GM12873 (cell line): ENCODE measurements around the gene NT5C.

Source experiments
- CTCF ChIP-seq: IDR thresholded peaks from 2 replicates; pipeline ENCODE4 v1.5.1; 2012; ENCODE audit warnings: low read depth, mild to moderate bottlenecking, moderate library complexity, low read length, control low read depth; ENCODE audit not compliant: insufficient read depth; ENCODE audit errors: missing control alignments

NT5C gene

DNA sequence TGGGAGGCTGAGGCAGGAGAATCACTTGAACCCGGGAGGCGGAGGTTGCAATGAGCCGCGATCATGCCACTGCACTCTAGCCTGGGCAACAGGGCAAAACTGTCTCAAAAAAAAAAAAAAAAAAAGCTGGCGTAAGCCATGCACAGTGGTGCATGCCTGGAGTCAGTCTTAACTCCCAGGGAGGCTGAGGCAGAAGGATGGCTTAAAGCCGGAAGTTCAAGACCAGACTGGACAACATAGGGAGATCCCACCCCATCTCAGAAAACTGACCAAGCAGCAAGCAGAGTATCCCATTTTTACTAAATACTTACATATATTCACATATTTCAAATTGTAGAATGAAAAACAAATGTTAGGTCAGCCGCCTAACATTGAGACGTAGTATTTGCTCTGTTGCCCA, 4.6 kb downstream of the NT5C start:
- no peak for TF ChIP-seq CTCF

DNA sequence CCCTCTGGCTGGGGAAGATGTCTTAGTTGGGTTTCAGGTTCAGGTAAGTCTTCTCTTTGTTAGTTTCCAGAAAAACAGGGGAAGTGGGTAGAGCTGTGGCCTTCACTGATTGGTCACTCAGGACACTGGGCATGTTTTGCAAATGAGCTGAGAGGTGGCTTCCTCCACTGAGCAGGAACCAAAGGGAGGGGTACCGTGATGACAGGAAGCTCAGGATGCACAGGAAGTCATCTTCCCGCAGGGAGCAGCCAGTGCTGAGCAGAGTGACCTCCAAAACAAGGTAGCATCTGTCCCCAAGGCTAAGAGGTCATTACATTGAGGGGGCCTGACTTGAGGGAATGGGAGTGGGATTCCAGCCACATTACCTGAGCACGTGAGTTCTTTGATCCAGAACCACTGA, 5.6 kb downstream of the NT5C start:
- TF ChIP-seq CTCF = no peak

DNA sequence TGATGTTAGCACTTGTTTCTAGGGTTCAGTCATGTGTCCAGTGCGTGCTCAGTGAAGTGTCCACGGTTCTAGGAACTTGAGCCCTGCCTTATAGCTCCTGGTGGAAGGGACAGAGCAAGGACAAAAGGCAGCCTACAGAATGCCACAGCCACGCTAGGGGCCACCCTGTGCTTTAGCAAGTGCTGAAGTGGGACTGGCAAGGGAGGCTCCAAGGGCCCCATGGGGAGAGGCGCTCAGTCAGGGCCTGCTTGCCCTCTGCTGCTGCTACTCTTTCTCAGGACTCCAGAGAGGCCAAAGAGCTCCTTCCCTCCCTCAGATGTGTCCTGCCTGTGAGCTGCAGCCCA, 6.8 kb downstream of the NT5C start:
- no peak for TF ChIP-seq CTCF

DNA sequence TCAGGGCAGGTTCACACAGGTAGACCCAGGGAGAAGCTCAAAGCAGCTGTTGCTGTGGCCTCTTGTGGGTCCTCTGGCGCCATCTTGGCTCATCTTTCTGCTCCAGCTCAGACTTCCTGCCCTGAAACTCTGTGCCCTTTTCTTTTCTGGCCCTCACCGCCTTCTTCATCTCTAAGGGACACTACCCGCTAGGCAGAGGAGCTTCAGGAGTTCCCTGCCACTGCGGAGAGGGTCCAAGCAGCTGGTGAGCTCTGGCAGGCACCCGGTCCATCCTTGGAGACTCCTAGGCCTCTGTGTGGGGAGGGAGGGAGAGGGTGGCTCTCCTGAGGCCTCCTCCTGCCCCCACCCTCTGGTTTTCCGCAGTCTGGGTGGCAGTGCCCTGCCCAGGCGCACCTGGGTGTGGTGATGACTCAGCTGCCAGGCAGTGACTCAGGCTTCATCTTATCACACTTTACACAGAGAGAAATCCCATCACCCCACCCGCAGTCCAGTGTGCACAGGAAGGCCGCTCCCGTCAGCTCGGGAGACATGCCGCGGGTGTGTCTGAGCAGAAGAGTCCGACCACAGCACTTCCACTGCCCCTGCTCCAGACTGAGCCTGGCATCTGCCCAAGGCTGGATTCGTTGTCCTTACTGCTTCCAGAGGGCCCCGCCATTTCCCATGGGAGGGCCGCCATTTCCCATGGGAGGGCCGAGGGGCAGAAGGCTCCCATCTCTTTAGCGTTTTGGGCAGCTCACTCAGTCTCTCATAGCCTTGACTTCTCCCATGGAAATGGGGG, 7.3 kb downstream of the NT5C start:
- no peak for TF ChIP-seq CTCF

- TF ChIP-seq CTCF = no peak
Observed at GRCh38 chr17:75118307-75118706, 13.2 kb downstream of the NT5C start.

DNA sequence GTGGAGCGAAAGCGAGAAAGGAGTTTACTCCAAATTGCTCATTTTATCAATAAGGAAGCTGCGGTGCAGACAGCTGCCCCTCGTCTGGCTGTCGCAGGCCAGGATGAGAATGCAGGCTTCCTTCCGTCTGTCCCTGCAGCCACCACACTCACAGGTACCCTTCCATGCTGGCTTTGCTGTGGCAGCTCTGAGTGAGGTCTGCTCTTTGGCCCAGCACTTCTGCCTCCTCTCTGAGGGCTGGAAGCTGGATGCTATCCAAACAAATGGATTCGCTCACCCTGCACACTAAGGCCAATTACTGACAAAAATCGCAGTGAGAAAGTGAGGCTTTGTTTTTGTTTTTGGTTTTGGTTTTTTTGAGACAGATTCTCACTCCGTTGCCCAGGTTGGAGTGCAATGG, 14.8 kb downstream of the NT5C start:
- no peak for TF ChIP-seq CTCF

DNA sequence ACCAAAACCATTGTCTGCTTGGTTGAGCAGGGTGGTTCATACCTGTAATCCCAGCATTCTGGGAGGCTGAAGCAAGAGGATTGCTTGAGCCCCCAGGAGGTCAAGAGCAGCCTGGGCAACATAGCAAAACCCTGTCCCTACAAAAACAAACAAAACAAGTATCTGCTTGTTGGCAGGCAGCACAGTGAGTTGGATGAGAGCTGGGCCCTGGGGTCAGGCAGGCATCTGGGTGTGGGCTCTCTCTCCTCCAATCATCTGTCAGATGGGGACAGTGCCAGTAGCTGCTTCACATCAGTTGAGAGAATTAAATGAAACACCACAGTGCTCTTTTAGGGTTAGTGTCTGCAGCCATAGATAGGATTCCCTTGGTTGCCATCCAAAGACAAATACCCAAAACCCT, 16.0 kb downstream of the NT5C start:
- no peak for TF ChIP-seq CTCF
